Mucosa of stomach (tissue), 1 donor: ENCODE results near the gene KCNK6.
A peak's percentile ranks its signal among the peaks of the same experiment; 100 is the strongest.

Source experiments
- H3K27me3 ChIP-seq: one replicate; pipeline ENCODE4 v1.7.0; 2013; ENCODE audit warnings: mild to moderate bottlenecking, low read length; ENCODE audit not compliant: control insufficient read depth, insufficient read depth
- H3K36me3 ChIP-seq: one replicate; pipeline ENCODE4 v1.7.0; 2013; ENCODE audit warnings: low read length; ENCODE audit not compliant: control insufficient read depth, insufficient read depth
- H3K4me1 ChIP-seq: one replicate; pipeline ENCODE4 v1.7.0; 2013; ENCODE audit warnings: mild to moderate bottlenecking, low read length; ENCODE audit not compliant: control insufficient read depth, insufficient read depth
- H3K4me3 ChIP-seq: one replicate; pipeline ENCODE4 v1.7.0; 2013; ENCODE audit warnings: low read length
- H3K9ac ChIP-seq: one replicate; pipeline ENCODE4 v1.7.0; 2013; ENCODE audit warnings: mild to moderate bottlenecking, low read length, moderate library complexity
- H3K9me3 ChIP-seq: one replicate; pipeline ENCODE4 v1.7.0; 2013; ENCODE audit warnings: mild to moderate bottlenecking, low read length, moderate library complexity; ENCODE audit not compliant: control insufficient read depth
- donor health status: Pancreatic carcinoma.

The KCNK6 gene

GRCh38 chr19:38375748-38376147 is 56.1 kb downstream of the KCNK6 start:
- Histone ChIP-seq H3K9ac (peak overlapping the region; percentile 92), H3K9me3 (no peaks in the 10 kb centered on the region), H3K36me3 (peaks cover 6% of the 10 kb centered on the region), H3K4me3 (peak overlapping the region; percentile 97), H3K27me3 (no peaks in the 10 kb centered on the region), H3K4me1 (peaks cover 14% of the 10 kb centered on the region)

GRCh38 chr19:38376576-38376975 is 56.9 kb downstream of the KCNK6 start:
- Histone ChIP-seq H3K9me3 (no peaks in the 10 kb centered on the region), H3K9ac (no peak overlapping the region), H3K4me1 (peaks cover 14% of the 10 kb centered on the region), H3K36me3 (peaks cover 11% of the 10 kb centered on the region), H3K27me3 (no peaks in the 10 kb centered on the region), H3K4me3 (no peak overlapping the region)

- no peak overlapping the region for H3K9ac ChIP-seq
- H3K27me3 ChIP-seq, result no peaks in the 10 kb centered on the region
- no peak overlapping the region for H3K4me3 ChIP-seq
- H3K9me3 ChIP-seq, result no peaks in the 10 kb centered on the region
- peaks cover 14% of the 10 kb centered on the region for H3K4me1 ChIP-seq
- peaks cover 16% of the 10 kb centered on the region for H3K36me3 ChIP-seq
Observed at GRCh38 chr19:38377052-38377451, 57.4 kb downstream of the KCNK6 start.

GRCh38 chr19:38378866-38379265 is 59.2 kb downstream of the KCNK6 start:
- H3K9ac ChIP-seq, result no peak overlapping the region
- no peaks in the 10 kb centered on the region for H3K27me3 ChIP-seq
- no peaks in the 10 kb centered on the region for H3K9me3 ChIP-seq
- H3K4me1 ChIP-seq, result peaks cover 14% of the 10 kb centered on the region
- peaks cover 24% of the 10 kb centered on the region for H3K36me3 ChIP-seq
- no peak overlapping the region for H3K4me3 ChIP-seq

- Histone ChIP-seq H3K9me3 (no peaks in the 10 kb centered on the region), H3K4me1 (peaks cover 4% of the 10 kb centered on the region), H3K27me3 (peaks cover 6% of the 10 kb centered on the region), H3K36me3 (peaks cover 24% of the 10 kb centered on the region), H3K9ac (no peak overlapping the region), H3K4me3 (no peak overlapping the region)
Observed at GRCh38 chr19:38381138-38381537, 61.5 kb downstream of the KCNK6 start.
